Right lobe of liver (tissue), 6 donors: Measurements from ENCODE around the gene DEFB114. TPM values are rescaled to one million over a fixed set of nuclear protein-coding genes. Genes with fewer than 3 reads are reported as not detected.

Source experiments
- ATAC-seq, 4 donors: fragments of 200-7000 bp; cut with Tn5 transposase; one replicate each; pipeline ENCODE4 v1.9.1; 2020; ENCODE audit warnings: mild to moderate bottlenecking in 4 of 4, moderate library complexity in 4 of 4
- DNase-seq, 3 donors: peaks; one replicate each; pipeline ENCODE4 v3.0.0-alpha.2; 2020
- H3K27ac ChIP-seq, 3 donors: fragments of 200-600 bp; one replicate each; pipeline ENCODE4 v1.8.0; 2022
- H3K27me3 ChIP-seq, 2 donors: fragments of 200-600 bp; one replicate each; pipeline ENCODE4 v1.8.0; 2022
- H3K36me3 ChIP-seq, 4 donors: fragments of 200-600 bp; sonication (generic) in 1 of 4; one replicate each; pipeline versions ENCODE4 v1.5.1 to v1.8.0; 2017 to 2022; ENCODE audit warnings: control low read depth in 1 of 4
- H3K4me1 ChIP-seq, 4 donors: fragments of 200-600 bp; sonication (generic) in 1 of 4; one replicate each; pipeline versions ENCODE4 v1.5.1 to v1.8.0; 2017 to 2022; ENCODE audit warnings: control low read depth in 1 of 4
- H3K4me3 ChIP-seq, 3 donors: fragments of 200-600 bp; one replicate each; pipeline ENCODE4 v1.8.0; 2022
- H3K9me3 ChIP-seq, 4 donors: fragments of 200-600 bp; sonication (generic) in 1 of 4; one replicate each; pipeline versions ENCODE4 v1.5.1 to v1.8.0; 2017 to 2022; ENCODE audit warnings: control low read depth in 1 of 4
- POLR2A ChIP-seq: fragments of 450-650 bp; IDR thresholded peaks from one replicate; pipeline ENCODE4 v1.6.1; 2017; ENCODE audit warnings: antibody characterized with exemption, mild to moderate bottlenecking
- WGBS: methylation state at CpG from one replicate; pipeline ENCODE4 v1.1.6; 2018; ENCODE audit warnings: low coverage, low lambda C conversion rate; ENCODE audit not compliant: insufficient coverage; ENCODE audit errors: missing lambda C conversion rate; 5-methylcytosine and 5-hydroxymethylcytosine counted together
- intact Hi-C, 2 donors: fragments of 100-400 bp; cut with DNase I; formaldehyde crosslinking; loops; one replicate each; pipeline versions ENCODE4 v1.11.2 to v1.14.1; 2022
- long read RNA-seq: library from polyadenylated mRNA; unstranded; transcript quantifications from one replicate; pipeline ENCODE4 v2.0.0, GENCODE V29; 2019
- total RNA-seq, 6 experiments: library from RNA; depleted of rRNA in 2 of 6; stranded (reverse); fragments of >200 nt in 2 of 6; fragmentation: NEBNext Ultra II Directional in 3 of 6; extraction: Animal tissue kit (Norgen Biotek cat#: 25700) in 3 of 6; gene quantifications; one replicate each; pipeline versions ENCODE4 v1.1.0 to v1.2.4, GENCODE V29; 2016 to 2023
- TF ChIP-seq, protein P1 (sequence below), 4 donors: fragments of 200-600 bp in 3 of 4; fragments of 450-650 bp in 1 of 4; IDR thresholded peaks; one replicate each; pipeline versions ENCODE4 v1.5.1 to v1.8.0; 2016 to 2022; ENCODE audit warnings: antibody characterized with exemption in 4 of 4, mild to moderate bottlenecking in 2 of 4
- donor health status: DM: no; HTN: yes; CAD: no.
- donor health status: DM: no; HTN: no; CAD: no.
- donor health status: DM: no; HTN: no; CAD: no.
- donor health status: DM: no; HTN: yes; CAD: no.
- donor health status: DM: no; HTN: yes; CAD: no.

DEFB114 gene, protein sequence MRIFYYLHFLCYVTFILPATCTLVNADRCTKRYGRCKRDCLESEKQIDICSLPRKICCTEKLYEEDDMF
- total RNA-seq, result not detected
- long read RNA-seq, result 0 reads

DNA sequence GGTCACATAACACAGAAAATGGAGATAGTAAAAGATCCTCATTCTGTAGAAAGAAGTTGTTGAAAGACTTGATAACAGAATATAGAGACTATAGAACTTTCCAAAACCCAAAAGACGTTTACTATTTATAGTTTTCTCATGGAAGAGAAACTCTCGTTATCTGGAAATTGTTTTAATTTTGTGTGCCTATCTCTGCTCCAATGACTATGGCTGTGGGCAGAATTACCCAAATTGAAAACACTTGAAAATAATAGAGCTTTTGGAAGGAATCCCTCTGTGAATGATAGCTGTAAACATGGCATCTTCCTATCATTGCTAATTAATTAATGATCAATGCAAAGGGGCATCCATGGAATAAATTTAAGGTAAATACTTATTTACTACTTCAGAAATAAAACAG, at the start of gene DEFB114:
DEFB114 (minus strand) TSS at position 101 of the 400 bp plus-strand sequence; CDS start at position 42, 59 bp downstream.
- Histone ChIP-seq H3K9me3 (no peaks in the 10 kb centered on the region), H3K4me3 (no peak within 1 kb of the TSS), H3K4me1 (no peaks in the 10 kb centered on the region), H3K27me3 (no peaks in the 10 kb centered on the region), H3K27ac (no peak within 1 kb of the TSS), H3K36me3 (no peaks in the 10 kb centered on the region)
- intact Hi-C loops, result no loop called here
- ATAC-seq (no peak), DNase-seq (no peak)
- WGBS, result 40% methylated on average over 2 of the region's 2 CpGs
- TF ChIP-seq, protein P1, sequence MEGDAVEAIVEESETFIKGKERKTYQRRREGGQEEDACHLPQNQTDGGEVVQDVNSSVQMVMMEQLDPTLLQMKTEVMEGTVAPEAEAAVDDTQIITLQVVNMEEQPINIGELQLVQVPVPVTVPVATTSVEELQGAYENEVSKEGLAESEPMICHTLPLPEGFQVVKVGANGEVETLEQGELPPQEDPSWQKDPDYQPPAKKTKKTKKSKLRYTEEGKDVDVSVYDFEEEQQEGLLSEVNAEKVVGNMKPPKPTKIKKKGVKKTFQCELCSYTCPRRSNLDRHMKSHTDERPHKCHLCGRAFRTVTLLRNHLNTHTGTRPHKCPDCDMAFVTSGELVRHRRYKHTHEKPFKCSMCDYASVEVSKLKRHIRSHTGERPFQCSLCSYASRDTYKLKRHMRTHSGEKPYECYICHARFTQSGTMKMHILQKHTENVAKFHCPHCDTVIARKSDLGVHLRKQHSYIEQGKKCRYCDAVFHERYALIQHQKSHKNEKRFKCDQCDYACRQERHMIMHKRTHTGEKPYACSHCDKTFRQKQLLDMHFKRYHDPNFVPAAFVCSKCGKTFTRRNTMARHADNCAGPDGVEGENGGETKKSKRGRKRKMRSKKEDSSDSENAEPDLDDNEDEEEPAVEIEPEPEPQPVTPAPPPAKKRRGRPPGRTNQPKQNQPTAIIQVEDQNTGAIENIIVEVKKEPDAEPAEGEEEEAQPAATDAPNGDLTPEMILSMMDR (IDR thresholded peaks at IDR 0.05), result no peak
- TF ChIP-seq POLR2A, result no peak

DNA sequence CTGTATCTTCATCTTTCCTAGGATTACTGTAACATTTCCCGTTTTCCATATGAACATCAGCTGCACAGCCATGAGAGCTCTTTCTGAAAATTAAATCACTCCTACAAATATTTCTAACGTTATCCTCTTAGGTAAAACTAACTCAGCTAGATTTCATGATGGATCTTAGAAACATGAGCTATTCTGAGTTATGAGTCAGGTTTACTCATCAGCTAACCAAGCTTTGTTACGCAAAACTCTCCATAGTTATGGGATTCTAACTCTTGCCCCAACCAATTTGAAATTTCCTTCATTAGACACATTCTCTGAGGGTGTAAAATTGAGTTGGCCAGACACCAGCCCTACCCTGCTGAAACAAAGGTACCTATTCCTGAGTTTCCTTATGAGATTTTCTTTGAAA, 43.9 kb upstream of the DEFB114 start:
- Histone ChIP-seq H3K4me3 (no peak overlapping the region), H3K27me3 (no peaks in the 10 kb centered on the region), H3K36me3 (no peaks in the 10 kb centered on the region), H3K4me1 (no peaks in the 10 kb centered on the region), H3K9me3 (no peaks in the 10 kb centered on the region), H3K27ac (no peak overlapping the region)
- intact Hi-C loops, result no loop called here
- ATAC-seq, result no peak
- no peak for DNase-seq
- 72% methylated on average over 3 of the region's 3 CpGs for WGBS
- TF ChIP-seq, protein P1 (IDR thresholded peaks at IDR 0.05), result no peak
- TF ChIP-seq POLR2A, result no peak

DNA sequence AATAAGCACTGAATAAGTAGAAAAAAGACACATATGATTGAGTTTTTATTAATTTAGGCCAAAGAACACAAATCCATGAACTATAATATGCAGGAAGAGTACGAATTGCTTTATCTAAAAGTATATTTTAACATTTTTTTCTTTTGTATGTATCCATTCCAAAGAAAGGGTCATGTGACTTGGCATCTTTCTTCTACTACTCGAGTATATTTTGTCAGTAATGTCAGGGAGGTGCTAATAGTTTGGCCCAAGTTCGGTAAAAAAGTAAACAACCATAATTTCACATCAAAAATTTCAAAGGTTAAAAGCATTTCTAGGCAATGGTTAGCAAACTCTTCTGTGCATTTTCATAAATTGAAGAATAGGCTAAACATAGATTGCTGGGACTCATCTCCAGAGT, 39.2 kb upstream of the DEFB114 start:
- no peaks in the 10 kb centered on the region for H3K4me1 ChIP-seq
- 33% methylated on average over 3 of the region's 3 CpGs for WGBS
- H3K4me3 ChIP-seq, result no peak overlapping the region
- no peak for TF ChIP-seq POLR2A
- TF ChIP-seq, protein P1 (IDR thresholded peaks at IDR 0.05), result no peak
- ATAC-seq, result no peak
- H3K27ac ChIP-seq, result no peak overlapping the region
- H3K36me3 ChIP-seq, result no peaks in the 10 kb centered on the region
- H3K9me3 ChIP-seq, result no peaks in the 10 kb centered on the region
- DNase-seq, result no peak
- H3K27me3 ChIP-seq, result no peaks in the 10 kb centered on the region
- intact Hi-C loops, result no loop called here

DNA sequence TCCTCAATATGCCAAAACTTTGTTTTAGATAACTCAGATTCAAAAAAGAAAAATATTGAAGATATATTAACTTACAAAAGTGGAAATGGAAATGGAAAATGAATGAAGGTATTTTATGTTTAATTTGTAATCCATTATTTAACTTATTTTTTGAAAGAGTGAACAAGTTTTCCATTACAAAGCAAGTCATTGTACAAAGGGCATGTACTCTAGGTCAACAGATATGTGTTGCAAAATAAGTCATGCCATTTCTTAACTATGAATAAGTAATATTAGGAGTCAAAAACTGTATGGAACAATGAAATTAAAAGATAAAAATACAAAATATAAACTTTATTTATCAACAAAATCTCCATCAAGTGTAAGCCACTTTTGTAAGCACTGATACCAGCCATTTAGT, 31.3 kb upstream of the DEFB114 start:
- TF ChIP-seq, protein P1 (IDR thresholded peaks at IDR 0.05), result no peak
- TF ChIP-seq POLR2A, result no peak
- H3K36me3 ChIP-seq, result no peaks in the 10 kb centered on the region
- H3K4me1 ChIP-seq, result peaks cover 0 to 5% (median 0%) of the 10 kb centered on the region in 4 donors
- DNase-seq (no peak), ATAC-seq (peak in 3 of 4 donors; percentile 49 to 76 (median 72))
- H3K27me3 ChIP-seq, result no peaks in the 10 kb centered on the region
- intact Hi-C loops, result no loop called here
- H3K4me3 ChIP-seq, result no peak overlapping the region
- no peak overlapping the region for H3K27ac ChIP-seq
- H3K9me3 ChIP-seq, result no peaks in the 10 kb centered on the region

DNA sequence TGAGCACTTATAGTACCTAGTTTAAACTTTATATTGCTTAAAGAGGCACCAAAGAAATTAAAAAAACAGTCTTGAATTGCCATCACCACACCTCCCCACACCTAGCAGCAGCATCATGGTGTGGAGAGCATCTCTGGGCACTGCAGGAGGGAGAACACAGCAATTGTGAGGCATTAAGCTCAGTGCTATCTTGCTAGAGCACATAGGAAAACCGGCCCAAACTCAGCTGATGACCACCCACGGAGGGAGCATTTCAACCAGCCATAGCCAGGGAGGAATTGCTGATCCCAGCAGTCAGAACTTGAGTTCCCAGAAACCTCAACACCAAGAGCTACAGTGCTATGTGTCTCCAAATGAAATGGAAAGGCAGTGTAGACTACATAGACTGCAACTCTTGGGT, 24.9 kb upstream of the DEFB114 start:
- Histone ChIP-seq H3K4me1 (no peaks in the 10 kb centered on the region), H3K36me3 (no peaks in the 10 kb centered on the region), H3K27ac (no peak overlapping the region), H3K4me3 (no peak overlapping the region), H3K9me3 (no peaks in the 10 kb centered on the region), H3K27me3 (no peaks in the 10 kb centered on the region)
- no peak for TF ChIP-seq POLR2A
- TF ChIP-seq, protein P1 (IDR thresholded peaks at IDR 0.05), result no peak
- 42% methylated on average over 2 of the region's 2 CpGs for WGBS
- DNase-seq, result no peak
- ATAC-seq, result no peak
- intact Hi-C loops, result no loop called here
